Immature natural killer cell (primary cell): ENCODE data around the gene HDLBP. TPM values are rescaled to one million over a fixed set of nuclear protein-coding genes. Genes with fewer than 3 reads are reported as not detected.
A peak's percentile ranks its signal among the peaks of the same experiment; 100 is the strongest.
"Not testable (repeated sequence)": the region's sequence is repeated elsewhere in the genome, so short reads cannot be mapped to it uniquely, and the experiment has no call there.

Source experiments
- DNase-seq, 3 donors: peaks; one replicate each; pipeline ENCODE4 v3.0.0; 2022; ENCODE audit warnings: mixed read lengths in 1 of 3
- H3K27ac Mint-ChIP-seq, 6 donors: one replicate each; pipeline ENCODE4 v1.8.0; 2020; ENCODE audit warnings: mixed read lengths in 6 of 6, mild to moderate bottlenecking in 5 of 6, inconsistent platforms in 4 of 6, moderate library complexity in 3 of 6
- H3K27me3 Mint-ChIP-seq, 3 donors: one replicate each; pipeline ENCODE4 v1.8.0; 2020 to 2021; ENCODE audit warnings: low read depth in 3 of 3, mild to moderate bottlenecking in 3 of 3, mixed read lengths in 3 of 3, moderate library complexity in 3 of 3, inconsistent platforms in 1 of 3
- H3K36me3 Mint-ChIP-seq, 3 donors: one replicate each; pipeline ENCODE4 v1.8.0; 2020; ENCODE audit warnings: mixed read lengths in 3 of 3, inconsistent platforms in 2 of 3, mild to moderate bottlenecking in 2 of 3
- H3K4me1 Mint-ChIP-seq, 2 donors: one replicate each; pipeline ENCODE4 v1.8.0; 2020; ENCODE audit warnings: inconsistent platforms in 2 of 2, mild to moderate bottlenecking in 2 of 2, mixed read lengths in 2 of 2, moderate library complexity in 1 of 2
- H3K4me3 Mint-ChIP-seq, 5 donors: one replicate each; pipeline ENCODE4 v1.8.0; 2020; ENCODE audit warnings: mild to moderate bottlenecking in 5 of 5, mixed read lengths in 5 of 5, inconsistent platforms in 3 of 5, moderate library complexity in 3 of 5
- H3K9me3 Mint-ChIP-seq, 6 donors: one replicate each; pipeline ENCODE4 v1.8.0; 2020; ENCODE audit warnings: mild to moderate bottlenecking in 6 of 6, mixed read lengths in 6 of 6, inconsistent platforms in 4 of 6, moderate library complexity in 3 of 6
- polyA plus RNA-seq, 3 donors: library from polyadenylated mRNA; unstranded; fragments of 300-500 nt; fragmentation: Illumina TruSeq; gene quantifications; one replicate each; pipeline ENCODE4 v1.2.3, GENCODE V29; 2021

HDLBP gene
- polyA plus RNA-seq, 3 donors from 2014 or later, result 20.4 to 71.7 (median 31.5) TPM

- peak overlapping the region in 5 of 6 donors; percentile 15 to 61 (median 20) for H3K27ac Mint-ChIP-seq
- peak overlapping the region in 1 of 5 donors; percentile 8 for H3K4me3 Mint-ChIP-seq
- H3K27me3 Mint-ChIP-seq, result no peaks in the 10 kb centered on the region
- DNase-seq, result no peak
- peaks cover 0 to 9% (median under 1%) of the 10 kb centered on the region in 3 donors for H3K36me3 Mint-ChIP-seq
- no peaks in the 10 kb centered on the region for H3K9me3 Mint-ChIP-seq
- H3K4me1 Mint-ChIP-seq, result peaks cover 69 to 83% of the 10 kb centered on the region in 2 donors
These were observed 6.4 kb upstream of the HDLBP start for GRCh38 chr2:241321886-241322285.

- Mint-ChIP-seq H3K4me3 (peak overlapping the region in 1 of 5 donors; percentile 14), H3K9me3 (no peaks in the 10 kb centered on the region), H3K36me3 (peaks cover 0 to 8% (median 0%) of the 10 kb centered on the region in 3 donors), H3K4me1 (peaks cover 76 to 90% of the 10 kb centered on the region in 2 donors), H3K27me3 (peaks cover 6 to 8% (median 7%) of the 10 kb centered on the region in 3 donors), H3K27ac (peak overlapping the region; percentile 30 to 79 (median 60))
- DNase-seq, result no peak
These were observed 5.6 kb upstream of the HDLBP start for GRCh38 chr2:241321033-241321432.

- DNase-seq, result no peak
- Mint-ChIP-seq H3K27me3 (peaks cover 10 to 14% (median 11%) of the 10 kb centered on the region in 3 donors), H3K36me3 (peaks cover 0 to 8% (median 0%) of the 10 kb centered on the region in 3 donors), H3K4me3 (peak overlapping the region in 1 of 5 donors; percentile 79), H3K9me3 (no peaks in the 10 kb centered on the region), H3K27ac (peak overlapping the region in 5 of 6 donors; percentile 7 to 76 (median 71)), H3K4me1 (peaks cover 76 to 89% of the 10 kb centered on the region in 2 donors)
These were observed 4.9 kb upstream of the HDLBP start for GRCh38 chr2:241320394-241320793.

GRCh38 chr2:241318830-241319229, 3.4 kb upstream of the HDLBP start:
- Mint-ChIP-seq H3K4me1 (peaks cover 72 to 81% of the 10 kb centered on the region in 2 donors), H3K4me3 (peak overlapping the region in 2 of 5 donors; percentile 26 to 30), H3K27me3 (peaks cover 14 to 22% (median 15%) of the 10 kb centered on the region in 3 donors), H3K27ac (peak overlapping the region; percentile 11 to 100 (median 60))
- H3K36me3 Mint-ChIP-seq, H3K9me3 Mint-ChIP-seq, DNase-seq: not testable (repeated sequence)

- Mint-ChIP-seq H3K4me3 (peak overlapping the region; percentile 95 to 100 (median 98)), H3K9me3 (no peaks in the 10 kb centered on the region), H3K4me1 (peaks cover 74 to 75% of the 10 kb centered on the region in 2 donors), H3K27me3 (peaks cover 14 to 22% (median 15%) of the 10 kb centered on the region in 3 donors), H3K27ac (peak overlapping the region; percentile 96 to 100 (median 99)), H3K36me3 (peaks cover 0 to 4% (median 0%) of the 10 kb centered on the region in 3 donors)
- no peak for DNase-seq
These were observed 1.9 kb upstream of the HDLBP start for GRCh38 chr2:241317391-241317790.

GRCh38 chr2:241316825-241317224, 1.4 kb upstream of the HDLBP start:
- peaks cover 14 to 22% (median 15%) of the 10 kb centered on the region in 3 donors for H3K27me3 Mint-ChIP-seq
- no peak for DNase-seq
- peaks cover 0 to 4% (median 0%) of the 10 kb centered on the region in 3 donors for H3K36me3 Mint-ChIP-seq
- peak overlapping the region; percentile 96 to 100 (median 99) for H3K27ac Mint-ChIP-seq
- H3K9me3 Mint-ChIP-seq, result no peaks in the 10 kb centered on the region
- peaks cover 73% of the 10 kb centered on the region in 2 donors for H3K4me1 Mint-ChIP-seq
- peak overlapping the region; percentile 95 to 100 (median 98) for H3K4me3 Mint-ChIP-seq

- Mint-ChIP-seq H3K27ac (peak within 1 kb of the TSS; percentile 96 to 100 (median 99)), H3K27me3 (peaks cover 14 to 22% (median 15%) of the 10 kb centered on the region in 3 donors), H3K4me3 (peak within 1 kb of the TSS; percentile 95 to 100 (median 98)), H3K4me1 (peaks cover 72 to 73% of the 10 kb centered on the region in 2 donors), H3K9me3 (no peaks in the 10 kb centered on the region), H3K36me3 (peaks cover 0 to 4% (median 0%) of the 10 kb centered on the region in 3 donors)
- peak; percentile 86 to 89 (median 88) for DNase-seq
These were observed 583 bp upstream of the HDLBP start, which contains the start of gene SEPTIN2 for GRCh38 chr2:241315879-241316631. Gene SEPTIN2 (plus strand): TSS chr2:241315925. CDS start chr2:241324233, 8,308 bp downstream.

GRCh38 chr2:241314226-241315092, 1.0 kb downstream of the HDLBP start:
- H3K9me3 Mint-ChIP-seq, result no peaks in the 10 kb centered on the region
- H3K27me3 Mint-ChIP-seq, result peaks cover 14 to 22% (median 15%) of the 10 kb centered on the region in 3 donors
- no peaks in the 10 kb centered on the region for H3K36me3 Mint-ChIP-seq
- peaks cover 66 to 73% of the 10 kb centered on the region in 2 donors for H3K4me1 Mint-ChIP-seq
- H3K4me3 Mint-ChIP-seq, result peak overlapping the region; percentile 85 to 100 (median 98)
- DNase-seq, result peak in 1 of 3 donors; percentile 12
- H3K27ac Mint-ChIP-seq, result peak overlapping the region; percentile 93 to 100 (median 96)

- H3K4me1 Mint-ChIP-seq, result peaks cover 67 to 73% of the 10 kb centered on the region in 2 donors
- no peaks in the 10 kb centered on the region for H3K36me3 Mint-ChIP-seq
- H3K4me3 Mint-ChIP-seq, result peak overlapping the region; percentile 85 to 100 (median 98)
- peak overlapping the region; percentile 93 to 100 (median 96) for H3K27ac Mint-ChIP-seq
- DNase-seq, result no peak
- H3K27me3 Mint-ChIP-seq, result peaks cover 14 to 22% (median 15%) of the 10 kb centered on the region in 3 donors
- H3K9me3 Mint-ChIP-seq, result no peaks in the 10 kb centered on the region
These were observed 1.9 kb downstream of the HDLBP start for GRCh38 chr2:241313543-241314095.

- H3K27me3 Mint-ChIP-seq, result peaks cover 14 to 22% (median 15%) of the 10 kb centered on the region in 3 donors
- no peak overlapping the region for H3K4me3 Mint-ChIP-seq
- H3K9me3 Mint-ChIP-seq, result no peaks in the 10 kb centered on the region
- peak overlapping the region in 3 of 6 donors; percentile 6 to 82 (median 18) for H3K27ac Mint-ChIP-seq
- no peaks in the 10 kb centered on the region for H3K36me3 Mint-ChIP-seq
- peaks cover 60 to 72% of the 10 kb centered on the region in 2 donors for H3K4me1 Mint-ChIP-seq
- no peak for DNase-seq
These were observed 3.4 kb downstream of the HDLBP start for GRCh38 chr2:241312082-241312481.

GRCh38 chr2:241310917-241311566, 4.4 kb downstream of the HDLBP start:
- peak overlapping the region; percentile 2 to 78 (median 42) for H3K27ac Mint-ChIP-seq
- H3K27me3 Mint-ChIP-seq, result peaks cover 7 to 14% (median 10%) of the 10 kb centered on the region in 3 donors
- no peaks in the 10 kb centered on the region for H3K36me3 Mint-ChIP-seq
- DNase-seq, result no peak
- H3K4me3 Mint-ChIP-seq, result no peak overlapping the region
- peaks cover 56 to 63% of the 10 kb centered on the region in 2 donors for H3K4me1 Mint-ChIP-seq
- H3K9me3 Mint-ChIP-seq, result no peaks in the 10 kb centered on the region

- Mint-ChIP-seq H3K36me3 (no peaks in the 10 kb centered on the region), H3K27ac (peak overlapping the region; percentile 70 to 94 (median 88)), H3K4me1 (peaks cover 70 to 74% of the 10 kb centered on the region in 2 donors), H3K9me3 (no peaks in the 10 kb centered on the region), H3K4me3 (peak overlapping the region in 4 of 5 donors; percentile 31 to 57 (median 37)), H3K27me3 (peaks cover 2 to 9% (median 6%) of the 10 kb centered on the region in 3 donors)
- DNase-seq, result peak; percentile 44 to 49 (median 44)
These were observed 5.8 kb downstream of the HDLBP start for GRCh38 chr2:241309684-241310117.
